Stimulated activated CD4-positive, alpha-beta T cell treated with anti-CD3 and anti-CD28 coated beads, Interleukin-15, amount 100 ng/mL, for 1 hour (primary cell): Measurements from ENCODE around the gene KCNQ5.

Source experiments
- DNase-seq, 2 donors: peaks; one replicate each; pipeline ENCODE4 v3.0.0-alpha.2; 2020; ENCODE audit warnings: low read depth in 1 of 2, low spot score in 1 of 2

The KCNQ5 gene

GRCh38 chr6:73043446-73043845 is 421.6 kb downstream of the KCNQ5 start:
- DNase-seq = no peak

GRCh38 chr6:73045609-73046008 is 423.7 kb downstream of the KCNQ5 start:
- DNase-seq = no peak

GRCh38 chr6:73047801-73048200 is 425.9 kb downstream of the KCNQ5 start:
- no peak for DNase-seq

GRCh38 chr6:73049971-73050594 is 428.2 kb downstream of the KCNQ5 start:
- DNase-seq = no peak

GRCh38 chr6:73050706-73051105 is 428.8 kb downstream of the KCNQ5 start:
- DNase-seq = no peak

GRCh38 chr6:73051147-73051546 is 429.3 kb downstream of the KCNQ5 start:
- DNase-seq = no peak

GRCh38 chr6:73054958-73055357 is 433.1 kb downstream of the KCNQ5 start:
- DNase-seq = no peak

- no peak for DNase-seq
These were observed 436.9 kb downstream of the KCNQ5 start for GRCh38 chr6:73058736-73059135.

GRCh38 chr6:73062130-73062529 is 440.3 kb downstream of the KCNQ5 start:
- DNase-seq = no peak

GRCh38 chr6:73062837-73063236 is 441.0 kb downstream of the KCNQ5 start:
- DNase-seq = no peak

- no peak for DNase-seq
These were observed 442.4 kb downstream of the KCNQ5 start for GRCh38 chr6:73064266-73064665.

GRCh38 chr6:73073238-73073637 is 451.4 kb downstream of the KCNQ5 start:
- no peak for DNase-seq

GRCh38 chr6:73074175-73074574 is 452.3 kb downstream of the KCNQ5 start:
- no peak for DNase-seq

GRCh38 chr6:73076211-73076954 is 454.5 kb downstream of the KCNQ5 start:
- no peak for DNase-seq

GRCh38 chr6:73078333-73078862 is 456.5 kb downstream of the KCNQ5 start:
- no peak for DNase-seq

GRCh38 chr6:73078908-73079610 is 457.2 kb downstream of the KCNQ5 start:
- no peak for DNase-seq

- no peak for DNase-seq
These were observed 457.7 kb downstream of the KCNQ5 start for GRCh38 chr6:73079611-73079955.

GRCh38 chr6:73079978-73080377 is 458.1 kb downstream of the KCNQ5 start:
- no peak for DNase-seq

GRCh38 chr6:73081955-73082354 is 460.1 kb downstream of the KCNQ5 start:
- no peak for DNase-seq

GRCh38 chr6:73083886-73084285 is 462.0 kb downstream of the KCNQ5 start:
- DNase-seq = no peak

- no peak for DNase-seq
These were observed 463.6 kb downstream of the KCNQ5 start for GRCh38 chr6:73085443-73085871.

- no peak for DNase-seq
These were observed 464.9 kb downstream of the KCNQ5 start for GRCh38 chr6:73086726-73087125.
